A549 (cell line): ENCODE measurements around the gene HDHD3. TPM values are rescaled to one million over a fixed set of nuclear protein-coding genes. Genes with fewer than 3 reads are reported as not detected.

Experiments used
- ATAC-seq, 2 experiments: fragments of 200-7000 bp in 1 of 2; fragments of >200 bp in 1 of 2; cut with Nextera tagmentation in 1 of 2; cut with Tn5 transposase in 1 of 2; 3 replicates each; pipeline versions ENCODE4 v1.8.0 to v1.9.1; 2018 to 2020; ENCODE audit warnings: mild to moderate bottlenecking in 1 of 2, moderate library complexity in 1 of 2
- CTCF ChIA-PET: fragments of 300-600 bp; sonication (Branson Sonifier 250); formaldehyde crosslinking; extraction: SDS; loops from one replicate; lab custom pipeline; 2021; ENCODE audit warnings: antibody characterized with exemption, inconsistent platforms; lab: Yijun Ruan, JAX
- POLR2A ChIA-PET: fragments of 350-600 bp; formaldehyde crosslinking; extraction: SDS; loops from one replicate; lab custom pipeline; 2021; ENCODE audit warnings: antibody characterized with exemption, inconsistent platforms; lab: Yijun Ruan, JAX
- DNase-seq, 2 experiments: peaks; one replicate each; pipeline versions ENCODE4 v3.0.0 to v3.0.0-alpha.2; 2011 to 2016; ENCODE audit warnings: low read depth in 1 of 2, low spot score in 1 of 2
- FAIRE-seq: peaks from 2 replicates; lab custom pipeline; 2011; peaks lifted over from hg19 to GRCh38; lab: Jason Lieb, UNC
- H3K27ac ChIP-seq, 2 experiments: fragments of >200 bp; sonication (Bioruptor Twin); formaldehyde crosslinking; 3 replicates each; pipeline ENCODE4 v1.5.1; 2016 to 2017
- H3K4me1 ChIP-seq: fragments of >200 bp; sonication (Bioruptor Twin); formaldehyde crosslinking; 3 replicates; pipeline ENCODE4 v1.6.1; 2016
- H3K4me2 ChIP-seq: fragments of >200 bp; sonication (Bioruptor Twin); formaldehyde crosslinking; 3 replicates; pipeline ENCODE4 v1.6.1; 2016
- H3K4me3 ChIP-seq: fragments of >200 bp; sonication (Bioruptor Twin); formaldehyde crosslinking; 3 replicates; pipeline ENCODE4 v1.5.1; 2016
- H3K9me3 ChIP-seq: fragments of >200 bp; sonication (Bioruptor Twin); formaldehyde crosslinking; 3 replicates; pipeline ENCODE4 v1.6.1; 2016
- CBX2 ChIP-seq: fragments of 200-600 bp; sonication (generic); IDR thresholded peaks from 2 replicates; pipeline ENCODE4 v1.6.1; 2016; ENCODE audit warnings: low read depth, mild to moderate bottlenecking, borderline replicate concordance
- CBX8 ChIP-seq: fragments of 200-600 bp; sonication (generic); IDR thresholded peaks from 2 replicates; pipeline ENCODE4 v1.6.1; 2016
- CTCF ChIP-seq: fragments of >200 bp; sonication (Bioruptor Twin); formaldehyde crosslinking; IDR thresholded peaks from 3 replicates; pipeline ENCODE4 v1.5.1; 2016
- EHMT2 ChIP-seq: fragments of 200-600 bp; sonication (generic); IDR thresholded peaks from 2 replicates; pipeline ENCODE4 v1.6.1; 2016; ENCODE audit warnings: antibody characterized with exemption, low read depth, mild to moderate bottlenecking, moderate library complexity
- ELK1 ChIP-seq: fragments of 150-350 bp; IDR thresholded peaks from 2 replicates; pipeline ENCODE4 v1.6.1; 2014; ENCODE audit warnings: low read depth, mild to moderate bottlenecking, low read length
- ESRRA ChIP-seq: fragments of 150-350 bp; IDR thresholded peaks from 2 replicates; pipeline ENCODE4 v1.6.1; 2014; ENCODE audit warnings: mild to moderate bottlenecking, low read length, borderline replicate concordance
- FOSB ChIP-seq: fragments of 250-450 bp; sonication (Bioruptor Pico); IDR thresholded peaks from 2 replicates; pipeline ENCODE4 v1.5.0; 2020; ENCODE audit warnings: mild to moderate bottlenecking, moderate library complexity
- FOSL2 ChIP-seq, 2 experiments: fragments of 450-650 bp in 1 of 2; fragments of >200 bp in 1 of 2; sonication (Bioruptor Twin) in 1 of 2; formaldehyde crosslinking; IDR thresholded peaks; 2 replicates each; pipeline versions ENCODE4 v1.5.0 to v1.6.1; 2016 to 2020; ENCODE audit warnings: mild to moderate bottlenecking in 1 of 2, moderate library complexity in 1 of 2
- HES2 ChIP-seq: fragments of >200 bp; sonication (Bioruptor Twin); formaldehyde crosslinking; IDR thresholded peaks from 2 replicates; pipeline ENCODE4 v1.6.1; 2016
- HEYL ChIP-seq: fragments of 250-450 bp; sonication (Bioruptor Pico); IDR thresholded peaks from 2 replicates; pipeline ENCODE4 v1.8.0; 2021; ENCODE audit warnings: mild to moderate bottlenecking, moderate library complexity
- HOXB5 ChIP-seq: fragments of 250-450 bp; sonication (Bioruptor Pico); IDR thresholded peaks from 2 replicates; pipeline ENCODE4 v1.5.0; 2020; ENCODE audit warnings: mild to moderate bottlenecking, moderate library complexity
- MAZ ChIP-seq: fragments of 150-350 bp; IDR thresholded peaks from 2 replicates; pipeline ENCODE4 v1.6.1; 2014; ENCODE audit warnings: antibody characterized with exemption, low read depth, low read length, borderline replicate concordance
- NFE2L2 ChIP-seq: fragments of 150-350 bp; conservative IDR thresholded peaks from 2 replicates; pipeline ENCODE4 v1.6.1; 2014; ENCODE audit warnings: low read length
- NPAS2 ChIP-seq: fragments of 250-450 bp; sonication (Bioruptor Pico); IDR thresholded peaks from 2 replicates; pipeline ENCODE4 v1.8.0; 2022; ENCODE audit warnings: mild to moderate bottlenecking, moderate library complexity, borderline replicate concordance
- PHF8 ChIP-seq: fragments of 200-600 bp; sonication (generic); IDR thresholded peaks from 2 replicates; pipeline ENCODE4 v1.6.1; 2016; ENCODE audit warnings: low read depth, mild to moderate bottlenecking, antibody characterized with exemption, moderate library complexity, borderline replicate concordance
- POLR2AphosphoS2 ChIP-seq: conservative IDR thresholded peaks from 2 replicates; pipeline ENCODE4 v1.6.1; 2012; ENCODE audit warnings: low read length, improper control_type of control experiment, inconsistent platforms
- RAD21 ChIP-seq, 2 experiments: fragments of >200 bp in 1 of 2; sonication (Bioruptor Twin) in 1 of 2; formaldehyde crosslinking in 1 of 2; IDR thresholded peaks in 1 of 2; conservative IDR thresholded peaks in 1 of 2; 2 replicates in 1 of 2; 3 replicates in 1 of 2; pipeline ENCODE4 v1.6.1; 2012 to 2018; ENCODE audit warnings: inconsistent platforms in 1 of 2
- RARB ChIP-seq: fragments of 250-450 bp; sonication (Bioruptor Pico); IDR thresholded peaks from 2 replicates; pipeline ENCODE4 v1.8.0; 2021; ENCODE audit warnings: mild to moderate bottlenecking, moderate library complexity
- RCOR1 ChIP-seq: fragments of 150-350 bp; IDR thresholded peaks from 2 replicates; pipeline ENCODE4 v1.6.1; 2014; ENCODE audit warnings: antibody characterized with exemption, low read length, low read depth
- TFCP2L1 ChIP-seq: fragments of 250-450 bp; sonication (Bioruptor Pico); IDR thresholded peaks from 2 replicates; pipeline ENCODE4 v1.5.0; 2021; ENCODE audit warnings: mild to moderate bottlenecking
- ZC3H11A ChIP-seq: fragments of 450-650 bp; IDR thresholded peaks from 2 replicates; pipeline ENCODE4 v1.6.1; 2014; ENCODE audit warnings: antibody characterized with exemption, mild to moderate bottlenecking
- ZFP36 ChIP-seq: fragments of 450-650 bp; IDR thresholded peaks from 2 replicates; pipeline ENCODE4 v1.6.1; 2014; ENCODE audit warnings: borderline replicate concordance; ENCODE audit not compliant: partially characterized antibody
- ZNF302 ChIP-seq: fragments of 250-450 bp; sonication (Bioruptor Pico); IDR thresholded peaks from 2 replicates; pipeline ENCODE4 v1.9.0; 2021; ENCODE audit warnings: inconsistent platforms, mild to moderate bottlenecking, moderate library complexity
- ZSCAN20 ChIP-seq: fragments of 250-450 bp; sonication (Bioruptor Pico); IDR thresholded peaks from 2 replicates; pipeline ENCODE4 v1.8.0; 2022; ENCODE audit warnings: mild to moderate bottlenecking, moderate library complexity
- WGBS: methylation state at CpG from one replicate; pipeline ENCODE4 v1.1.6; 2017; ENCODE audit errors: missing lambda C conversion rate; 5-methylcytosine and 5-hydroxymethylcytosine counted together
- polyA plus RNA-seq, 4 experiments: library from polyadenylated mRNA; depleted of rRNA in 3 of 4; stranded (reverse); fragments of >200 nt; fragmentation: RNase III in 1 of 4; extraction: RNeasy Plus Mini Kit Qiagen cat#74134 plus additional on column Dnase treatment in 1 of 4; gene quantifications; 2 replicates in 3 of 4; 3 replicates in 1 of 4; pipeline ENCODE4 v1.2.3, GENCODE V29; 2011 to 2017

The HDHD3 gene
- polyA plus RNA-seq, 2 of the 4 experiments (the other 2 are of a cell fraction), result 17.5 to 22.6 TPM

GRCh38 chr9:113345190-113345589, 31.6 kb downstream of the HDHD3 start:
- TF ChIP-seq ELK1 (no peak), CBX2 (no peak), CTCF (no peak), HEYL (CRISPR knock-in tag) (no peak), NPAS2 (CRISPR knock-in tag) (no peak), RCOR1 (no peak), ESRRA (no peak), HES2 (no peak), TFCP2L1 (CRISPR knock-in tag) (no peak), RAD21 (conservative IDR thresholded peaks at IDR 0.05 in 1 of 2, IDR thresholded peaks at IDR 0.05 in 1 of 2) (no peak), PHF8 (no peak), POLR2AphosphoS2 (no peak)
- TF ChIP-seq, all 56 proteins: peak for 0
- H3K9me3 ChIP-seq, result no peaks in the 10 kb centered on the region
- CTCF ChIA-PET, result interaction anchor here (1.6 kb wide), 1 partner anchor 56 kb away, joined by 6 read pairs; the partner anchor contains the start of gene ALAD
- DNase-seq (no peak), FAIRE-seq (no peak), ATAC-seq (no peak)
- no peak overlapping the region for H3K27ac ChIP-seq
- H3K4me2 ChIP-seq, result no peak overlapping the region
- peaks cover 6% of the 10 kb centered on the region; the same call in 1 of the 3 replicates for H3K4me1 ChIP-seq
- POLR2A ChIA-PET, result no interaction called here
- WGBS, result 71% methylated on average over 2 of the region's 2 CpGs
- no peak overlapping the region for H3K4me3 ChIP-seq

- Histone ChIP-seq H3K4me3 (no peak overlapping the region), H3K4me2 (no peak overlapping the region), H3K4me1 (0 out of 3 replicates have a peak, but pooled peaks cover 4% of the 10 kb centered on the region), H3K9me3 (no peaks in the 10 kb centered on the region), H3K27ac (no peak overlapping the region)
- DNase-seq (no peak), ATAC-seq (no peak), FAIRE-seq (no peak)
- ChIA-PET POLR2A (no interaction called here), CTCF (interaction anchor here (1.2 kb wide), 1 partner anchor 16 kb away, joined by 3 read pairs; no protein-coding TSS in a partner anchor)
- TF ChIP-seq ZNF302, result no peak
- no peak for TF ChIP-seq MAZ
- no peak for TF ChIP-seq ZFP36
- no peak for TF ChIP-seq RARB (CRISPR knock-in tag)
- no peak for TF ChIP-seq FOSB (CRISPR knock-in tag)
- no peak for TF ChIP-seq EHMT2
- TF ChIP-seq FOSL2 (IDR thresholded peaks at IDR 0.05), result no peak
- no peak for TF ChIP-seq FOSL2 (CRISPR knock-in tag; IDR thresholded peaks at IDR 0.05)
- TF ChIP-seq NFE2L2, result no peak
- no peak for TF ChIP-seq ZSCAN20 (CRISPR knock-in tag)
- TF ChIP-seq RCOR1, result no peak
- no peak for TF ChIP-seq HEYL (CRISPR knock-in tag)
- no peak for TF ChIP-seq ZC3H11A
- no peak for TF ChIP-seq CBX8
- TF ChIP-seq HOXB5 (CRISPR knock-in tag), result no peak
- WGBS, result 44% methylated on average over 1 of the region's 1 CpG
These were observed 33.0 kb downstream of the HDHD3 start for GRCh38 chr9:113343732-113344231.
